ENCODE results near the gene ZNF740.

The ZNF740 gene

GRCh38 chr12:53236443-53237111, 56.1 kb downstream of the ZNF740 start:
- TF ChIP-seq CTCF (IDR thresholded peaks at IDR 0.05; ENCODE audit: low read depth, low read length) = no peak
- H3K4me3 ChIP-seq (replicated peaks in 1 of 2; ENCODE audit: low read depth in 2 of 2, low read length in 2 of 2) = no peak overlapping the region
- no peak for DNase-seq (ENCODE audit: low read depth in 2 of 2)

- DNase-seq (ENCODE audit: low read depth in 2 of 2) = no peak
- H3K4me3 ChIP-seq (replicated peaks in 1 of 2; ENCODE audit: low read depth in 2 of 2, low read length in 2 of 2) = no peak overlapping the region
- TF ChIP-seq CTCF (IDR thresholded peaks at IDR 0.05; ENCODE audit: low read depth, low read length) = no peak
These were observed 59.2 kb downstream of the ZNF740 start for GRCh38 chr12:53239643-53240258.

- no peak overlapping the region for H3K4me3 ChIP-seq (replicated peaks in 1 of 2; ENCODE audit: low read depth in 2 of 2, low read length in 2 of 2)
- TF ChIP-seq CTCF (IDR thresholded peaks at IDR 0.05; ENCODE audit: low read depth, low read length) = no peak
- DNase-seq (ENCODE audit: low read depth in 2 of 2) = no peak
These were observed 61.3 kb downstream of the ZNF740 start for GRCh38 chr12:53241623-53242412.

GRCh38 chr12:53244337-53244736, 63.8 kb downstream of the ZNF740 start:
- no peak for DNase-seq (ENCODE audit: low read depth in 2 of 2)
- TF ChIP-seq CTCF (IDR thresholded peaks at IDR 0.05; ENCODE audit: low read depth, low read length) = no peak
- H3K4me3 ChIP-seq (replicated peaks in 1 of 2; ENCODE audit: low read depth in 2 of 2, low read length in 2 of 2) = no peak overlapping the region

All from cardiac fibroblast (primary cell).